Neural cell (in vitro differentiated cells): ENCODE results near the gene NAA50.

Experiments
- POLR2AphosphoS5 ChIP-seq: IDR thresholded peaks from 2 replicates; pipeline ENCODE4 v1.6.1; 2012
- REST ChIP-seq: IDR thresholded peaks from 2 replicates; pipeline ENCODE4 v1.6.1; 2012; ENCODE audit warnings: borderline replicate concordance
- SMC3 ChIP-seq: fragments of 450-650 bp; conservative IDR thresholded peaks from 2 replicates; pipeline ENCODE4 v1.6.1; 2014; ENCODE audit warnings: antibody characterized with exemption, mild to moderate bottlenecking, moderate library complexity; ENCODE audit not compliant: poor library complexity
- TF ChIP-seq, protein P1 (sequence below): fragments of 450-650 bp; IDR thresholded peaks from 2 replicates; pipeline ENCODE4 v1.5.1; 2014; ENCODE audit warnings: antibody characterized with exemption, mild to moderate bottlenecking, moderate library complexity; ENCODE audit not compliant: poor library complexity, severe bottlenecking

GRCh38 chr3:113714702-113715101, 31.3 kb downstream of the NAA50 start:
- TF ChIP-seq SMC3 (no peak), POLR2AphosphoS5 (no peak), REST (no peak)
- TF ChIP-seq, protein P1, sequence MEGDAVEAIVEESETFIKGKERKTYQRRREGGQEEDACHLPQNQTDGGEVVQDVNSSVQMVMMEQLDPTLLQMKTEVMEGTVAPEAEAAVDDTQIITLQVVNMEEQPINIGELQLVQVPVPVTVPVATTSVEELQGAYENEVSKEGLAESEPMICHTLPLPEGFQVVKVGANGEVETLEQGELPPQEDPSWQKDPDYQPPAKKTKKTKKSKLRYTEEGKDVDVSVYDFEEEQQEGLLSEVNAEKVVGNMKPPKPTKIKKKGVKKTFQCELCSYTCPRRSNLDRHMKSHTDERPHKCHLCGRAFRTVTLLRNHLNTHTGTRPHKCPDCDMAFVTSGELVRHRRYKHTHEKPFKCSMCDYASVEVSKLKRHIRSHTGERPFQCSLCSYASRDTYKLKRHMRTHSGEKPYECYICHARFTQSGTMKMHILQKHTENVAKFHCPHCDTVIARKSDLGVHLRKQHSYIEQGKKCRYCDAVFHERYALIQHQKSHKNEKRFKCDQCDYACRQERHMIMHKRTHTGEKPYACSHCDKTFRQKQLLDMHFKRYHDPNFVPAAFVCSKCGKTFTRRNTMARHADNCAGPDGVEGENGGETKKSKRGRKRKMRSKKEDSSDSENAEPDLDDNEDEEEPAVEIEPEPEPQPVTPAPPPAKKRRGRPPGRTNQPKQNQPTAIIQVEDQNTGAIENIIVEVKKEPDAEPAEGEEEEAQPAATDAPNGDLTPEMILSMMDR = no peak
